CD14-positive monocyte (primary cell): ENCODE results near the gene TNFRSF6B. TPM values are rescaled to one million over a fixed set of nuclear protein-coding genes. Genes with fewer than 3 reads are reported as not detected.

Experiments
- DNase-seq, 3 donors: peaks; one replicate each; pipeline ENCODE4 v3.0.0-alpha.2; 2011 to 2022
- H2AFZ ChIP-seq: 2 replicates; pipeline ENCODE4 v1.6.0; 2012; ENCODE audit warnings: mild to moderate bottlenecking, low read depth, low read length, inconsistent platforms; ENCODE audit not compliant: insufficient read depth, poor library complexity, severe bottlenecking
- H3K27ac ChIP-seq, 2 donors: 1 replicate in 1 of 2; 2 replicates in 1 of 2; pipeline ENCODE4 v1.5.1; 2012 to 2013; ENCODE audit warnings: low read length in 2 of 2, control low read depth in 1 of 2, inconsistent platforms in 1 of 2, low read depth in 1 of 2, mild to moderate bottlenecking in 1 of 2
- H3K27me3 ChIP-seq, 2 donors: one replicate each; pipeline versions ENCODE4 v1.6.0 to v1.6.1; 2011 to 2013; ENCODE audit warnings: low read length in 2 of 2; ENCODE audit not compliant: control insufficient read depth in 2 of 2, insufficient read depth in 2 of 2
- H3K36me3 ChIP-seq, 2 donors: replicated peaks in 1 of 2; 1 replicate in 1 of 2; 2 replicates in 1 of 2; pipeline versions ENCODE4 v1.5.1 to v1.6.1; 2012 to 2013; ENCODE audit warnings: low read length in 2 of 2, control low read depth in 1 of 2, inconsistent platforms in 1 of 2, mild to moderate bottlenecking in 1 of 2; ENCODE audit not compliant: insufficient read depth in 2 of 2, control insufficient read depth in 1 of 2
- H3K4me1 ChIP-seq, 2 donors: 1 replicate in 1 of 2; 2 replicates in 1 of 2; pipeline versions ENCODE4 v1.5.1 to v1.6.1; 2012 to 2013; ENCODE audit warnings: low read length in 2 of 2, control low read depth in 1 of 2, inconsistent platforms in 1 of 2, mild to moderate bottlenecking in 1 of 2, moderate library complexity in 1 of 2; ENCODE audit not compliant: insufficient read depth in 2 of 2, control insufficient read depth in 1 of 2
- H3K4me2 ChIP-seq: replicated peaks from 2 replicates; pipeline ENCODE3; 2012; ENCODE audit warnings: low read length, moderate library complexity, mild to moderate bottlenecking; ENCODE audit not compliant: poor library complexity, severe bottlenecking; ENCODE audit errors: extremely low read depth
- H3K4me3 ChIP-seq, 3 experiments: fragments of 200-600 bp in 1 of 3; sonication (generic) in 1 of 3; replicated peaks in 1 of 3; 1 replicate in 2 of 3; 2 replicates in 1 of 3; pipeline ENCODE4 v1.5.1; 2011 to 2013; ENCODE audit warnings: low read length in 3 of 3, mild to moderate bottlenecking in 3 of 3, control low read depth in 2 of 3, low read depth in 2 of 3, inconsistent platforms in 1 of 3, moderate library complexity in 1 of 3
- H3K79me2 ChIP-seq: 2 replicates; pipeline ENCODE4 v1.6.0; 2012; ENCODE audit warnings: mild to moderate bottlenecking, control low read depth, inconsistent platforms, low read length, moderate library complexity; ENCODE audit not compliant: insufficient read depth
- H3K9ac ChIP-seq: 2 replicates; pipeline ENCODE4 v1.6.0; 2017; ENCODE audit warnings: low read length, mild to moderate bottlenecking; ENCODE audit not compliant: insufficient read depth, poor library complexity, severe bottlenecking
- H3K9me3 ChIP-seq, 2 donors: replicated peaks in 1 of 2; 1 replicate in 1 of 2; 2 replicates in 1 of 2; pipeline versions ENCODE4 v1.5.1 to v1.6.1; 2012 to 2013; ENCODE audit warnings: low read length in 2 of 2, control low read depth in 1 of 2; ENCODE audit not compliant: control insufficient read depth in 1 of 2, insufficient read depth in 1 of 2
- H4K20me1 ChIP-seq: 2 replicates; pipeline ENCODE4 v1.6.0; 2012; ENCODE audit warnings: mild to moderate bottlenecking, low read length, control low read depth, moderate library complexity; ENCODE audit not compliant: insufficient read depth
- H3K27ac Mint-ChIP-seq, 7 donors: one replicate each; pipeline ENCODE4 v1.8.0; 2020; ENCODE audit warnings: mild to moderate bottlenecking in 7 of 7, mixed read lengths in 7 of 7, moderate library complexity in 6 of 7, inconsistent platforms in 2 of 7
- H3K27me3 Mint-ChIP-seq, 3 donors: one replicate each; pipeline ENCODE4 v1.8.0; 2021 to 2022; ENCODE audit warnings: low read depth in 3 of 3, mild to moderate bottlenecking in 3 of 3, mixed read lengths in 3 of 3, moderate library complexity in 3 of 3, inconsistent platforms in 1 of 3
- H3K36me3 Mint-ChIP-seq, 2 donors: one replicate each; pipeline ENCODE4 v1.8.0; 2020; ENCODE audit warnings: mixed read lengths in 2 of 2, inconsistent platforms in 1 of 2, mild to moderate bottlenecking in 1 of 2
- H3K4me1 Mint-ChIP-seq: one replicate; pipeline ENCODE4 v1.8.0; 2020; ENCODE audit warnings: mild to moderate bottlenecking, mixed read lengths
- H3K4me3 Mint-ChIP-seq, 2 donors: one replicate each; pipeline ENCODE4 v1.8.0; 2020; ENCODE audit warnings: mild to moderate bottlenecking in 2 of 2, mixed read lengths in 2 of 2, moderate library complexity in 1 of 2
- H3K9me3 Mint-ChIP-seq, 7 donors: one replicate each; pipeline ENCODE4 v1.8.0; 2020 to 2022; ENCODE audit warnings: mixed read lengths in 7 of 7, mild to moderate bottlenecking in 6 of 7, moderate library complexity in 6 of 7, inconsistent platforms in 2 of 7
- WGBS: methylation state at CpG from one replicate; pipeline ENCODE4 v1.1.5; 2013; ENCODE audit warnings: missing lambda C conversion rate; ENCODE audit not compliant: insufficient coverage; 5-methylcytosine and 5-hydroxymethylcytosine counted together
- intact Hi-C, 2 donors: fragments of 100-400 bp; cut with micrococcal nuclease; formaldehyde crosslinking; loops; one replicate each; pipeline versions ENCODE4 v1.15.0 to v1.15.1; 2023
- polyA plus RNA-seq, 3 donors: library from polyadenylated mRNA; depleted of rRNA in 1 of 3; unstranded in 2 of 3; stranded (reverse) in 1 of 3; fragments of 300-500 nt in 2 of 3; fragments of >200 nt in 1 of 3; fragmentation: Illumina TruSeq in 2 of 3; gene quantifications; 1 replicate in 2 of 3; 2 replicates in 1 of 3; pipeline ENCODE4 v1.2.3, GENCODE V29; 2012 to 2021
- TF ChIP-seq, protein P1 (sequence below): fragments of 200-600 bp; IDR thresholded peaks from one replicate; pipeline ENCODE4 v1.8.0; 2022; ENCODE audit warnings: antibody characterized with exemption, mild to moderate bottlenecking

Gene TNFRSF6B
- polyA plus RNA-seq, 3 donors, result 6.5 TPM; not detected in 2

GRCh38 chr20:63739130-63740069, 42.9 kb downstream of the TNFRSF6B start, which contains the start of gene SLC2A4RG:
Gene SLC2A4RG (plus strand): TSS chr20:63739776. CDS start chr20:63739913, 137 bp downstream.
- peak within 1 kb of the TSS; percentile 26 to 36 for H3K27ac ChIP-seq
- H3K27me3 Mint-ChIP-seq, result peaks cover 17 to 37% (median 25%) of the 10 kb centered on the region in 3 donors
- intact Hi-C loops, result loop anchor here (2.0 to 5.0 kb wide), 5 partner anchors 31 to 167 kb away; partner anchors contain the start of genes ABHD16B (in 1 of the 2), HELZ2 (in 1 of the 2), RTEL1 (in 1 of the 2) and ZGPAT (in 1 of the 2)
- peak within 1 kb of the TSS; percentile 61 for H3K9ac ChIP-seq
- peak within 1 kb of the TSS; percentile 62 to 71 for H3K4me3 Mint-ChIP-seq
- peaks cover 8 to 26% of the 10 kb centered on the region in 2 donors for H3K27me3 ChIP-seq
- H3K9me3 ChIP-seq, result no peaks in the 10 kb centered on the region
- peak within 1 kb of the TSS; percentile 58 to 83 (median 59) for H3K4me3 ChIP-seq
- H3K36me3 ChIP-seq, result peaks cover 15 to 28% of the 10 kb centered on the region in 2 donors
- peaks cover 21% of the 10 kb centered on the region for H3K4me1 Mint-ChIP-seq
- peaks cover 49% of the 10 kb centered on the region for H4K20me1 ChIP-seq
- H3K27ac Mint-ChIP-seq, result peak within 1 kb of the TSS in 1 of 7 donors; percentile 36
- H3K4me1 ChIP-seq, result peaks cover 35 to 47% of the 10 kb centered on the region in 2 donors
- H2AFZ ChIP-seq, result peak within 1 kb of the TSS; percentile 78
- peaks cover 7% of the 10 kb centered on the region for H3K79me2 ChIP-seq
- peaks cover 8 to 20% of the 10 kb centered on the region in 2 donors for H3K36me3 Mint-ChIP-seq
- DNase-seq, result peak; percentile 62 to 71 (median 71)
- peaks cover 0 to 4% (median 0%) of the 10 kb centered on the region in 7 donors for H3K9me3 Mint-ChIP-seq
- under 1% methylated on average over 128 of the region's 136 CpGs for WGBS
- TF ChIP-seq, protein P1, sequence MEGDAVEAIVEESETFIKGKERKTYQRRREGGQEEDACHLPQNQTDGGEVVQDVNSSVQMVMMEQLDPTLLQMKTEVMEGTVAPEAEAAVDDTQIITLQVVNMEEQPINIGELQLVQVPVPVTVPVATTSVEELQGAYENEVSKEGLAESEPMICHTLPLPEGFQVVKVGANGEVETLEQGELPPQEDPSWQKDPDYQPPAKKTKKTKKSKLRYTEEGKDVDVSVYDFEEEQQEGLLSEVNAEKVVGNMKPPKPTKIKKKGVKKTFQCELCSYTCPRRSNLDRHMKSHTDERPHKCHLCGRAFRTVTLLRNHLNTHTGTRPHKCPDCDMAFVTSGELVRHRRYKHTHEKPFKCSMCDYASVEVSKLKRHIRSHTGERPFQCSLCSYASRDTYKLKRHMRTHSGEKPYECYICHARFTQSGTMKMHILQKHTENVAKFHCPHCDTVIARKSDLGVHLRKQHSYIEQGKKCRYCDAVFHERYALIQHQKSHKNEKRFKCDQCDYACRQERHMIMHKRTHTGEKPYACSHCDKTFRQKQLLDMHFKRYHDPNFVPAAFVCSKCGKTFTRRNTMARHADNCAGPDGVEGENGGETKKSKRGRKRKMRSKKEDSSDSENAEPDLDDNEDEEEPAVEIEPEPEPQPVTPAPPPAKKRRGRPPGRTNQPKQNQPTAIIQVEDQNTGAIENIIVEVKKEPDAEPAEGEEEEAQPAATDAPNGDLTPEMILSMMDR, result no peak
- H3K4me2 ChIP-seq, result peak within 1 kb of the TSS; percentile 93

DNA sequence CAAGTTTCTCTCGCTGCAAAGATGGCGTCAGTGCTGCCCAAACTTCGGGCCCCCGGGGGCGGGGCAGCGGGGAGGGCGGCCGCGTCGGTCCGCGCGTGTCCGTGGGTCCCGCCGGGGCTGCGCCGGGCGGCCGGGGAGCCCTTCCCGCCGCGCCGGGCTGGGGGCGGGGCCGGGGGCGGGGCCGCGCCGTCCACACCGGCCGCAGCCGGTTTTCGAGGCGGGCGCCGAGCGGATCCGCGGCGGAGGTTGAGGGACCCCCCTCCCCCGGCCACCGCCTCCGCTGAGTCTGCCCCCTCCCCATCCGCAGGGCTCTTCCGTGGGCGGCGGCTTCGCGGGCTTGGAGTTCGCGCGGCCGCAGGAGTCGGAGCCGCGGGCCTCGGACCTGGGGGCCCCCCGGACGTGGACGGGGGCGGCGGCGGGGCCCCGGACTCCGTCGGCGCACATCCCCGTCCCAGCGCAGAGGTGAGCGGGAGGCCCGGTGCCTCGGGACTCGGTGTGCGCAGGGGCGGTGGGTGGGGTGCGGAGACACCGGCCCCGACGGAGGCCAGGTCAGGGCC, 43.7 kb downstream of the TNFRSF6B start:
- TF ChIP-seq, protein P1, result no peak
- Histone ChIP-seq H3K27me3 (peaks cover 8 to 26% of the 10 kb centered on the region in 2 donors), H3K36me3 (peaks cover 8 to 21% of the 10 kb centered on the region in 2 donors), H3K79me2 (peaks cover 7% of the 10 kb centered on the region), H3K4me3 (peak overlapping the region; percentile 58 to 83 (median 59)), H3K4me1 (peaks cover 35 to 47% of the 10 kb centered on the region in 2 donors), H3K4me2 (peak overlapping the region; percentile 93), H4K20me1 (peaks cover 41% of the 10 kb centered on the region), H3K9me3 (no peaks in the 10 kb centered on the region), H3K27ac (peak overlapping the region; percentile 26 to 36), H3K9ac (peak overlapping the region; percentile 61), H2AFZ (peak overlapping the region; percentile 78)
- intact Hi-C loops, result loop anchor here in 1 of 2 donors (2.0 to 5.0 kb wide), 3 partner anchors 31 to 122 kb away; partner anchors contain the start of genes ABHD16B, RTEL1 and ZGPAT
- no peak overlapping the region for H3K27ac Mint-ChIP-seq
- H3K36me3 Mint-ChIP-seq, result peaks cover 8 to 15% of the 10 kb centered on the region in 2 donors
- WGBS, result under 1% methylated on average over 78 of the region's 80 CpGs
- peak in 1 of 3 donors; percentile 13 for DNase-seq
- H3K4me3 Mint-ChIP-seq, result peak overlapping the region; percentile 62 to 71
- H3K27me3 Mint-ChIP-seq, result peaks cover 17 to 37% (median 25%) of the 10 kb centered on the region in 3 donors
- peaks cover 0 to 4% (median 0%) of the 10 kb centered on the region in 7 donors for H3K9me3 Mint-ChIP-seq
- H3K4me1 Mint-ChIP-seq, result peaks cover 21% of the 10 kb centered on the region
